Measurements from ENCODE around the gene MAN1A2. TPM values are rescaled to one million over a fixed set of nuclear protein-coding genes. Genes with fewer than 3 reads are reported as not detected.
A peak's percentile ranks its signal among the peaks of the same experiment; 100 is the strongest.

Gene MAN1A2
- total RNA-seq, 1 donor from 2014 or later, result 23.1 TPM

GRCh38 chr1:117371441-117372151, 4.3 kb downstream of the MAN1A2 start:
- TF ChIP-seq CTCF (conservative IDR thresholded peaks at IDR 0.05; ENCODE audit: low read depth, low read length), result no peak
- peak; percentile 52 for DNase-seq (ENCODE audit: low read depth)

GRCh38 chr1:117372863-117373412, 5.7 kb downstream of the MAN1A2 start:
- no peak for DNase-seq (ENCODE audit: low read depth)
- TF ChIP-seq CTCF (conservative IDR thresholded peaks at IDR 0.05; ENCODE audit: low read depth, low read length), result no peak
- no peak overlapping the region for H3K4me3 ChIP-seq (ENCODE audit: low read depth, low read length)

More at GRCh38 chr1:117371441-117372151, 4.3 kb downstream of the MAN1A2 start:
- no peak overlapping the region for H3K4me3 ChIP-seq (ENCODE audit: low read depth, low read length)

- no peak for DNase-seq (ENCODE audit: low read depth)
- no peak for TF ChIP-seq CTCF (conservative IDR thresholded peaks at IDR 0.05; ENCODE audit: low read depth, low read length)
- no peak overlapping the region for H3K4me3 ChIP-seq (ENCODE audit: low read depth, low read length)
Measured at GRCh38 chr1:117373932-117374331, 6.7 kb downstream of the MAN1A2 start.

- H3K4me3 ChIP-seq (ENCODE audit: low read depth, low read length), result no peak overlapping the region
- TF ChIP-seq CTCF (conservative IDR thresholded peaks at IDR 0.05; ENCODE audit: low read depth, low read length), result no peak
- DNase-seq (ENCODE audit: low read depth), result no peak
Measured at GRCh38 chr1:117375327-117375726, 8.1 kb downstream of the MAN1A2 start.

GRCh38 chr1:117387060-117387633, 19.9 kb downstream of the MAN1A2 start:
- H3K4me3 ChIP-seq (ENCODE audit: low read depth, low read length), result no peak overlapping the region
- no peak for DNase-seq (ENCODE audit: low read depth)
- no peak for TF ChIP-seq CTCF (conservative IDR thresholded peaks at IDR 0.05; ENCODE audit: low read depth, low read length)

GRCh38 chr1:117388328-117388727, 21.1 kb downstream of the MAN1A2 start:
- no peak for DNase-seq (ENCODE audit: low read depth)
- no peak overlapping the region for H3K4me3 ChIP-seq (ENCODE audit: low read depth, low read length)
- TF ChIP-seq CTCF (conservative IDR thresholded peaks at IDR 0.05; ENCODE audit: low read depth, low read length), result no peak
